Smooth muscle cell (in vitro differentiated cells): ENCODE measurements around the gene ZNF662. TPM values are rescaled to one million over a fixed set of nuclear protein-coding genes. Genes with fewer than 3 reads are reported as not detected.

Experiments
- DNase-seq: peaks from one replicate; lab custom pipeline; 2025; ENCODE audit not compliant: unreplicated experiment; lab: John Stamatoyannopoulos, UW
- H2AFZ ChIP-seq: fragments of 200-600 bp; sonication (generic); 2 replicates; pipeline ENCODE4 v1.6.0; 2016; ENCODE audit warnings: antibody characterized with exemption, low read depth, mild to moderate bottlenecking
- H3F3A ChIP-seq: fragments of 200-600 bp; sonication (generic); 2 replicates; pipeline ENCODE4 v1.6.0; 2017; ENCODE audit warnings: antibody characterized with exemption, low read depth
- H3K27ac ChIP-seq: fragments of 200-600 bp; sonication (generic); 2 replicates; pipeline ENCODE4 v1.5.1; 2016; ENCODE audit warnings: low read depth, mild to moderate bottlenecking
- H3K27me3 ChIP-seq: fragments of 200-600 bp; sonication (generic); 2 replicates; pipeline ENCODE4 v1.6.1; 2016; ENCODE audit warnings: low read depth, mild to moderate bottlenecking
- H3K36me3 ChIP-seq: fragments of 200-600 bp; sonication (generic); 2 replicates; pipeline ENCODE4 v1.5.1; 2016; ENCODE audit warnings: low read depth
- H3K4me1 ChIP-seq: fragments of 200-600 bp; sonication (generic); 2 replicates; pipeline ENCODE4 v1.5.1; 2016; ENCODE audit warnings: low read depth
- H3K4me2 ChIP-seq: fragments of 200-600 bp; sonication (generic); 2 replicates; pipeline ENCODE4 v1.6.0; 2016; ENCODE audit warnings: mild to moderate bottlenecking
- H3K4me3 ChIP-seq: fragments of 200-600 bp; sonication (generic); 2 replicates; pipeline ENCODE4 v1.5.1; 2016; ENCODE audit warnings: mild to moderate bottlenecking
- H3K79me2 ChIP-seq: fragments of 200-600 bp; sonication (generic); 2 replicates; pipeline ENCODE4 v1.6.0; 2016; ENCODE audit warnings: low read depth, mild to moderate bottlenecking
- H3K9ac ChIP-seq: fragments of 200-600 bp; sonication (generic); 2 replicates; pipeline ENCODE4 v1.6.0; 2016; ENCODE audit warnings: low read depth
- H3K9me3 ChIP-seq: fragments of 200-600 bp; sonication (generic); replicated peaks from 2 replicates; pipeline ENCODE4 v1.5.1; 2016; ENCODE audit warnings: low read depth
- H4K20me1 ChIP-seq: fragments of 200-600 bp; sonication (generic); 2 replicates; pipeline ENCODE4 v1.6.0; 2016; ENCODE audit warnings: low read depth
- CTCF ChIP-seq: fragments of 200-600 bp; sonication (generic); IDR thresholded peaks from 2 replicates; pipeline ENCODE4 v1.5.1; 2017; ENCODE audit warnings: borderline replicate concordance, mild to moderate bottlenecking, antibody characterized with exemption; ENCODE audit not compliant: insufficient read depth, poor library complexity, severe bottlenecking
- WGBS: methylation state at CpG from one replicate; pipeline ENCODE4 v1.1.7; 2016; ENCODE audit warnings: low lambda C conversion rate; 5-methylcytosine and 5-hydroxymethylcytosine counted together
- polyA plus RNA-seq: library from polyadenylated mRNA; unstranded; fragments of >200 nt; fragmentation: Nextera tagmentation; extraction: Ambion mirVana; gene quantifications from 2 replicates; pipeline ENCODE4 v1.2.1, GENCODE V29; 2016
- total RNA-seq: library from RNA; depleted of rRNA; stranded (reverse); fragments of >200 nt; gene quantifications from 2 replicates; pipeline ENCODE4 v1.2.3, GENCODE V29; 2014

The ZNF662 gene
- total and polyA plus RNA-seq, 2 experiments from 2014 or later = 1.6 TPM; not detected in 1

- H2AFZ ChIP-seq = no peak overlapping the region
- no peak overlapping the region for H3K27ac ChIP-seq
- no peak overlapping the region for H3K4me3 ChIP-seq
- H3K9me3 ChIP-seq = no peaks in the 10 kb centered on the region
- no peaks in the 10 kb centered on the region for H3K79me2 ChIP-seq
- TF ChIP-seq CTCF = no peak
- H3K27me3 ChIP-seq = no peaks in the 10 kb centered on the region
- WGBS = 85% methylated on average over 2 of the region's 2 CpGs
- DNase-seq = no peak
- no peak overlapping the region for H3K9ac ChIP-seq
- no peaks in the 10 kb centered on the region for H3K36me3 ChIP-seq
- H3F3A ChIP-seq = no peaks in the 10 kb centered on the region
- no peak overlapping the region for H3K4me2 ChIP-seq
- no peaks in the 10 kb centered on the region for H3K4me1 ChIP-seq
- no peaks in the 10 kb centered on the region for H4K20me1 ChIP-seq
Measured at GRCh38 chr3:42902257-42902656, 3.7 kb upstream of the ZNF662 start.

GRCh38 chr3:42904076-42904475, 1.9 kb upstream of the ZNF662 start:
- DNase-seq = no peak
- H2AFZ ChIP-seq = no peak overlapping the region
- no peak for TF ChIP-seq CTCF
- no peaks in the 10 kb centered on the region for H3K36me3 ChIP-seq
- H3K9me3 ChIP-seq = no peaks in the 10 kb centered on the region
- no peaks in the 10 kb centered on the region for H3K27me3 ChIP-seq
- H3K27ac ChIP-seq = no peak overlapping the region
- H3K4me2 ChIP-seq = no peak overlapping the region
- H3F3A ChIP-seq = no peaks in the 10 kb centered on the region
- H3K4me1 ChIP-seq = no peaks in the 10 kb centered on the region
- H3K9ac ChIP-seq = no peak overlapping the region
- H3K79me2 ChIP-seq = no peaks in the 10 kb centered on the region
- no peak overlapping the region for H3K4me3 ChIP-seq
- WGBS = 93% methylated on average over 1 of the region's 1 CpG
- H4K20me1 ChIP-seq = no peaks in the 10 kb centered on the region

- H3K36me3 ChIP-seq = no peaks in the 10 kb centered on the region
- H4K20me1 ChIP-seq = no peaks in the 10 kb centered on the region
- no peak overlapping the region for H3K4me2 ChIP-seq
- TF ChIP-seq CTCF = no peak
- over 99% methylated on average over 12 of the region's 12 CpGs for WGBS
- no peak for DNase-seq
- no peaks in the 10 kb centered on the region for H3K27me3 ChIP-seq
- H3K4me3 ChIP-seq = no peak overlapping the region
- H2AFZ ChIP-seq = no peak overlapping the region
- no peaks in the 10 kb centered on the region for H3F3A ChIP-seq
- no peak overlapping the region for H3K9ac ChIP-seq
- no peaks in the 10 kb centered on the region for H3K9me3 ChIP-seq
- H3K4me1 ChIP-seq = no peaks in the 10 kb centered on the region
- no peaks in the 10 kb centered on the region for H3K79me2 ChIP-seq
- no peak overlapping the region for H3K27ac ChIP-seq
Measured at GRCh38 chr3:42905740-42906069, 237 bp upstream of the ZNF662 start.

- H3K9ac ChIP-seq = no peak overlapping the region
- H3K4me3 ChIP-seq = no peak overlapping the region
- WGBS = 87% methylated on average over 4 of the region's 4 CpGs
- no peaks in the 10 kb centered on the region for H3F3A ChIP-seq
- no peak for TF ChIP-seq CTCF
- H3K36me3 ChIP-seq = no peaks in the 10 kb centered on the region
- no peak overlapping the region for H3K27ac ChIP-seq
- H3K4me1 ChIP-seq = no peaks in the 10 kb centered on the region
- H3K9me3 ChIP-seq = no peaks in the 10 kb centered on the region
- H2AFZ ChIP-seq = no peak overlapping the region
- no peaks in the 10 kb centered on the region for H4K20me1 ChIP-seq
- no peak for DNase-seq
- no peak overlapping the region for H3K4me2 ChIP-seq
- no peaks in the 10 kb centered on the region for H3K79me2 ChIP-seq
- H3K27me3 ChIP-seq = no peaks in the 10 kb centered on the region
Measured at GRCh38 chr3:42906848-42907183, 874 bp downstream of the ZNF662 start.
